ENCODE data around the gene KAT6B. TPM values are rescaled to one million over a fixed set of nuclear protein-coding genes. Genes with fewer than 3 reads are reported as not detected.

KAT6B gene
- total and polyA plus RNA-seq, 2 of the 8 experiments (the other 6 are each of a cell fraction or from before 2014, with no cell fraction given): 7.3 to 30.8 TPM

- no peak overlapping the region for H3K9ac ChIP-seq (replicated peaks in 1 of 4; ENCODE audit: extremely low read depth in 1 of 4, low read depth in 3 of 4, low read length in 3 of 4)
- no peak overlapping the region for H4K8ac ChIP-seq (ENCODE audit: extremely low read depth, insufficient read depth, low read length)
- no peak overlapping the region for H2BK15ac ChIP-seq (ENCODE audit: low read length)
- H2AK5ac ChIP-seq (ENCODE audit: low read depth, low read length): no peak overlapping the region
- H3K18ac ChIP-seq (ENCODE audit: extremely low read depth, low read length): no peak overlapping the region
- H3K79me1 ChIP-seq (ENCODE audit: low read depth, low read length): no peaks in the 10 kb centered on the region; the same call in 1 of the 2 replicates
- H3K36me3 ChIP-seq (ENCODE audit: control insufficient read depth in 2 of 4, insufficient read depth in 4 of 4, low read length in 3 of 4): peaks cover 0 to 20% (median 12%) of the 10 kb centered on the region in 4 experiments; a peak in 4 of 8 replicates
- H4K5ac ChIP-seq (ENCODE audit: insufficient read length, low read depth, low read length): no peak overlapping the region
- no peak overlapping the region for H2BK5ac ChIP-seq (ENCODE audit: low read depth, low read length)
- H3K4me3 ChIP-seq (ENCODE audit: extremely low read depth in 1 of 4, insufficient read depth in 2 of 4, low read depth in 3 of 4, low read length in 4 of 4): no peak overlapping the region
- TF ChIP-seq SUZ12 (IDR thresholded peaks at IDR 0.05; ENCODE audit: low read length): no peak
- no peak for TF ChIP-seq HDAC2 (IDR thresholded peaks at IDR 0.05; ENCODE audit: borderline replicate concordance in 1 of 2, low read depth in 2 of 2, low read length in 2 of 2)
- no peak for TF ChIP-seq ASH2L (IDR thresholded peaks at IDR 0.05; ENCODE audit: low read length)
- no peak for TF ChIP-seq KDM5A (IDR thresholded peaks at IDR 0.05; ENCODE audit: low read length)
- TF ChIP-seq SIN3A (conservative IDR thresholded peaks at IDR 0.05 in 1 of 2, IDR thresholded peaks at IDR 0.05 in 1 of 2; ENCODE audit: low read depth in 1 of 2, low read length in 2 of 2): no peak
- CTCF ChIA-PET (ENCODE audit: partially characterized antibody): interaction anchor here (0.6 to 1.5 kb wide), 5 partner anchors 68 to 786 kb away, joined by 3 to 4 read pairs (median 4); no protein-coding TSS in a partner anchor
- H3K27ac ChIP-seq (ENCODE audit: low read depth, low read length): no peak overlapping the region
- FAIRE-seq (no peak), DNase-seq (ENCODE audit: low read depth in 1 of 2, low spot score in 2 of 2) (no peak)
- no peak overlapping the region for H3K14ac ChIP-seq (ENCODE audit: insufficient read length)
- no peak overlapping the region for H2BK20ac ChIP-seq (ENCODE audit: low read length)
- no peaks in the 10 kb centered on the region for H3K4me1 ChIP-seq (replicated peaks in 1 of 4; ENCODE audit: control insufficient read depth in 3 of 4, insufficient read depth in 4 of 4, low read length in 3 of 4)
- H3K27me3 ChIP-seq (replicated peaks in 1 of 4; ENCODE audit: control insufficient read depth in 3 of 4, extremely low read depth in 1 of 4, insufficient read depth in 3 of 4, low read length in 3 of 4): no peaks in the 10 kb centered on the region; a peak in 1 of 7 replicates
- H3K56ac ChIP-seq (replicated peaks; ENCODE audit: insufficient read length, low read depth, low read length): no peak overlapping the region
- no peak overlapping the region for H3K4me2 ChIP-seq (ENCODE audit: insufficient read depth in 1 of 2, low read depth in 2 of 2, low read length in 2 of 2)
- no peak overlapping the region for H2BK120ac ChIP-seq (replicated peaks; ENCODE audit: low read depth, low read length)
- H3K23me2 ChIP-seq (ENCODE audit: low read depth, low read length): no peaks in the 10 kb centered on the region
- POLR2A ChIA-PET (ENCODE audit: partially characterized antibody): no interaction called here
- WGBS, 2 experiments (ENCODE audit: extremely low coverage in 1 of 2, insufficient coverage in 1 of 2, insufficient read length in 1 of 2, insufficient replicate concordance in 2 of 2, low coverage in 1 of 2, low lambda C conversion rate in 2 of 2, missing lambda C conversion rate in 1 of 2): 91% methylated on average over 13 of the region's 13 CpGs; no CpG with 5 or more reads in 1 of the 2 experiments
- no peak overlapping the region for H2BK12ac ChIP-seq (ENCODE audit: low read depth, low read length)
- no peak overlapping the region for H3K23ac ChIP-seq (ENCODE audit: insufficient read length)
- no peak overlapping the region for H3K4ac ChIP-seq (replicated peaks; ENCODE audit: insufficient read length, low read depth, low read length)
- H3K9me3 ChIP-seq (ENCODE audit: insufficient read depth in 2 of 2, low read depth in 1 of 2, low read length in 1 of 2): no peaks in the 10 kb centered on the region
- no peak overlapping the region for H2AFZ ChIP-seq (ENCODE audit: low read length)
- no peak overlapping the region for H4K91ac ChIP-seq (replicated peaks; ENCODE audit: insufficient read length, low read length)
- no peaks in the 10 kb centered on the region for H3K79me2 ChIP-seq (ENCODE audit: control insufficient read depth in 1 of 2, insufficient read depth in 2 of 2, low read length in 2 of 2)
- H4K20me1 ChIP-seq (replicated peaks in 1 of 2; ENCODE audit: control insufficient read depth in 1 of 2, insufficient read depth in 2 of 2, low read length in 2 of 2): peaks cover 0 to 3% of the 10 kb centered on the region in 2 experiments
Measured at GRCh38 chr10:75029857-75030256, 203.5 kb downstream of the KAT6B start.

Measured in H1 (cell line).